Neural crest cell (in vitro differentiated cells): ENCODE measurements around the gene TNS3. TPM values are rescaled to one million over a fixed set of nuclear protein-coding genes. Genes with fewer than 3 reads are reported as not detected.

Source experiments
- DNase-seq: peaks from one replicate; pipeline ENCODE4 v3.0.0; 2021; ENCODE audit warnings: low read depth, mixed read lengths, low spot score
- H3K27ac Mint-ChIP-seq: one replicate; pipeline ENCODE4 v1.8.0; 2021; ENCODE audit warnings: mild to moderate bottlenecking, mixed read lengths; ENCODE audit not compliant: unreplicated experiment
- H3K27me3 Mint-ChIP-seq: 2 replicates; pipeline ENCODE4 v1.8.0; 2021; ENCODE audit warnings: low read depth, mild to moderate bottlenecking, mixed read lengths
- H3K36me3 Mint-ChIP-seq: 2 replicates; pipeline ENCODE4 v1.8.0; 2021; ENCODE audit warnings: low read depth, mild to moderate bottlenecking, mixed read lengths
- H3K4me1 Mint-ChIP-seq: 2 replicates; pipeline ENCODE4 v1.8.0; 2021; ENCODE audit warnings: mixed read lengths
- H3K4me3 Mint-ChIP-seq: one replicate; pipeline ENCODE4 v1.8.0; 2021; ENCODE audit warnings: mild to moderate bottlenecking, mixed read lengths
- H3K9me3 Mint-ChIP-seq: 2 replicates; pipeline ENCODE4 v1.8.0; 2021; ENCODE audit warnings: mixed read lengths
- total RNA-seq: library from RNA; stranded (reverse); gene quantifications from 2 replicates; pipeline ENCODE4 v1.2.1, GENCODE V29; 2021
- TF ChIP-seq, protein P1 (sequence below): fragments of 200-600 bp; sonication (generic); conservative IDR thresholded peaks from 2 replicates; pipeline ENCODE4 v1.5.0; 2021; ENCODE audit warnings: antibody characterized with exemption, mild to moderate bottlenecking

TNS3 gene
- total RNA-seq, 1 donor from 2014 or later = 26.4 TPM

DNA sequence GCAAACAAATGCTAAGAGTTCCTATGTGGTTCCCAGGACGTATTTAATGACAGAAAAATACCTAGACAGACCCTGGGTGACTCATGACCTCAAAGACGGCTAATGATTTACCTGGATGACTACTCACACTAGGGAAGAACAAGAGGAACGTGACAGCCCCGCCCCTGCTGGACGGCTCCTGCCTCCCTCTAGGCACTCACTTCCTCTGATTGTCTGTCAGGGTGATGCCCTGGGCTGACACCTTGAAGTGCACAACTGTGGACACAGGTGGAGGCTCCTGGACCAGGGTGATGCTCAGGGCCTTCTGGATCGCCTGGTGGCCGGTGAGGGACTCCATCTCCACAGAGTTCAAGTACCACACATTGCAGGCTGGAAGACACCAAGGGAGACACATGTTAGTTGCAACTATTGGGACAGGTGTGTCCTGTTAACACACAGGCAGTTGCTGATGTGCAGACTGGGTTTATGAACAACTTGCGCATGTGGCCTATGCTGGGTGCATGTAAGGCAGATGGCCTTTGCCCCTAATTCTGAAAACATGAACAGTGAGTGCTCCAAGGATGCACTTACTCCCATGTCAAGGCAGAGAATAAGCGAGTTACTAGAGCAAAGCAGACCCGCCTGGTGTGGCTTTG, 298.3 kb downstream of the TNS3 start:
- Mint-ChIP-seq H3K9me3 (no peaks in the 10 kb centered on the region), H3K36me3 (peaks cover 24% of the 10 kb centered on the region), H3K27me3 (no peaks in the 10 kb centered on the region), H3K27ac (peak overlapping the region; percentile 86), H3K4me1 (no peaks in the 10 kb centered on the region), H3K4me3 (no peak overlapping the region)
- DNase-seq = no peak
- TF ChIP-seq, protein P1, sequence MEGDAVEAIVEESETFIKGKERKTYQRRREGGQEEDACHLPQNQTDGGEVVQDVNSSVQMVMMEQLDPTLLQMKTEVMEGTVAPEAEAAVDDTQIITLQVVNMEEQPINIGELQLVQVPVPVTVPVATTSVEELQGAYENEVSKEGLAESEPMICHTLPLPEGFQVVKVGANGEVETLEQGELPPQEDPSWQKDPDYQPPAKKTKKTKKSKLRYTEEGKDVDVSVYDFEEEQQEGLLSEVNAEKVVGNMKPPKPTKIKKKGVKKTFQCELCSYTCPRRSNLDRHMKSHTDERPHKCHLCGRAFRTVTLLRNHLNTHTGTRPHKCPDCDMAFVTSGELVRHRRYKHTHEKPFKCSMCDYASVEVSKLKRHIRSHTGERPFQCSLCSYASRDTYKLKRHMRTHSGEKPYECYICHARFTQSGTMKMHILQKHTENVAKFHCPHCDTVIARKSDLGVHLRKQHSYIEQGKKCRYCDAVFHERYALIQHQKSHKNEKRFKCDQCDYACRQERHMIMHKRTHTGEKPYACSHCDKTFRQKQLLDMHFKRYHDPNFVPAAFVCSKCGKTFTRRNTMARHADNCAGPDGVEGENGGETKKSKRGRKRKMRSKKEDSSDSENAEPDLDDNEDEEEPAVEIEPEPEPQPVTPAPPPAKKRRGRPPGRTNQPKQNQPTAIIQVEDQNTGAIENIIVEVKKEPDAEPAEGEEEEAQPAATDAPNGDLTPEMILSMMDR = no peak

- Mint-ChIP-seq H3K9me3 (no peaks in the 10 kb centered on the region), H3K4me1 (no peaks in the 10 kb centered on the region), H3K27ac (no peak overlapping the region), H3K4me3 (no peak overlapping the region), H3K36me3 (peaks cover 24% of the 10 kb centered on the region), H3K27me3 (no peaks in the 10 kb centered on the region)
- TF ChIP-seq, protein P1 = no peak
- DNase-seq = no peak
These were observed 299.0 kb downstream of the TNS3 start for GRCh38 chr7:47282790-47283496.

DNA sequence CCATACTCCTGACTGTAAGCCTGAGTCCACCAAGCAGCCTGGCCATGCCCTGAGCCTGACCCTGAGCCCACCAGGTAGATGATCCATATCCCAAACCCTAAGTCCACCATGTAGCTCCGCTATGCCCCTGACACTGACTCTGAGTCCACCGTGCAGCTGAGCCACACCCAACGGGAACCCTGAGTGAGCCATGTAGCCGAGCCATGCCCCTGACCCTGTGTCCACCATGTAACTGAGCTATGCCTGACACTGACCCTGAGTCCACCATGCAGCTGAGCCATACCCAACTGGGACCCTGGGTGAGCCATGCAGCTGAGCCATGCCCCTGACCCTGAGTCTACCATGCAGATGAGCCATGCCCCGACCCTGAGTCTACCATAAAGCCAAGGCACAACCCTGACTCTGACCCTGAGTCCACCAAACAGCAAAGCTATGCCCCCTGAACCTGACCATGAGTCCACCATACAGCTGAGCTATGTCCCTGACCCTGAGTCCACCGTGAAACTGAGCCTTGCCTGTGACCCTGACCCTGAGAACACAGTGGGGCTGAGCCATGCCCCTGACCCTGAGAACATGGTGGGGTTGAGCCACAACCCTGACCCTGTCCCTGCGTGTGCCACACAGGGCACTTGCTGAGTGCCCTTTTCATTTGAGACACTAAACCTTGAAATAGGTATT, 299.8 kb downstream of the TNS3 start:
- Mint-ChIP-seq H3K4me3 (no peak overlapping the region), H3K36me3 (peaks cover 24% of the 10 kb centered on the region), H3K27ac (no peak overlapping the region), H3K27me3 (no peaks in the 10 kb centered on the region), H3K9me3 (no peaks in the 10 kb centered on the region), H3K4me1 (no peaks in the 10 kb centered on the region)
- DNase-seq = no peak
- TF ChIP-seq, protein P1 = no peak

- DNase-seq = no peak
- Mint-ChIP-seq H3K4me1 (no peaks in the 10 kb centered on the region), H3K4me3 (no peak overlapping the region), H3K9me3 (no peaks in the 10 kb centered on the region), H3K27me3 (no peaks in the 10 kb centered on the region), H3K27ac (no peak overlapping the region), H3K36me3 (peaks cover 24% of the 10 kb centered on the region)
- TF ChIP-seq, protein P1 = no peak
These were observed 300.8 kb downstream of the TNS3 start for GRCh38 chr7:47281161-47281560.

DNA sequence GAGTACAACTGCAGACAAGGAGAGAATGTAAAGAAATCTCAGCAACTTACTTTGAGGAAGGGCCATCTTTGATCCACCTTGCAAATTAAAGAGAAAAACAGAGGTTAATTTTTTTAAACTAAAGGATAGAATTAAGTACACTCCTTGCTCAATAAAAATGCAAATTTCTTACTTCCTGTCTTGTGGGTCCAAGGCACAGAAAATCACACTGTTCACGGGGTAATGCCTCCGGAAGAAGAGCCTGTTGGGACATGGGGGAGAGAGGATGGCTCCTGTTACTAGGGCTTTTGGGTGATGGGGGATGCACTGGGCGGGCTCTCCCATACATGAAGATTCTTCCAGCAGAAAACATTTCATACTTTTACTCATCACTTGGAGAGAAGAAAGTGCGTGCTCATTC, 301.8 kb downstream of the TNS3 start:
- Mint-ChIP-seq H3K4me1 (peaks cover 2% of the 10 kb centered on the region), H3K9me3 (no peaks in the 10 kb centered on the region), H3K27ac (no peak overlapping the region), H3K4me3 (no peak overlapping the region), H3K27me3 (no peaks in the 10 kb centered on the region), H3K36me3 (peaks cover 20% of the 10 kb centered on the region)
- TF ChIP-seq, protein P1 = no peak
- DNase-seq = no peak
